Upper lobe of left lung (tissue), 6 donors: ENCODE results near the gene H6PD. TPM values are rescaled to one million over a fixed set of nuclear protein-coding genes. Genes with fewer than 3 reads are reported as not detected.

ENCODE experiments used
- ATAC-seq, 2 donors: fragments of 200-7000 bp; cut with Tn5 transposase; one replicate each; pipeline ENCODE4 v1.9.1; 2022; ENCODE audit warnings: mild to moderate bottlenecking in 2 of 2, moderate library complexity in 2 of 2; ENCODE audit not compliant: low FRiP score in 2 of 2
- DNase-seq, 2 donors: peaks; one replicate each; pipeline ENCODE4 v3.0.0-alpha.2; 2019 to 2020
- H3K27ac ChIP-seq, 4 donors: fragments of 200-600 bp; sonication (generic); one replicate each; pipeline ENCODE4 v1.5.1; 2016 to 2019
- H3K27me3 ChIP-seq, 4 donors: fragments of 200-600 bp; sonication (generic); one replicate each; pipeline ENCODE4 v1.5.1; 2017 to 2019
- H3K36me3 ChIP-seq, 4 donors: fragments of 200-600 bp; sonication (generic); one replicate each; pipeline ENCODE4 v1.5.1; 2016 to 2019
- H3K4me1 ChIP-seq, 4 donors: fragments of 200-600 bp; sonication (generic); one replicate each; pipeline ENCODE4 v1.5.1; 2018 to 2019
- H3K4me3 ChIP-seq, 4 donors: fragments of 200-600 bp; sonication (generic); one replicate each; pipeline ENCODE4 v1.5.1; 2017 to 2019; ENCODE audit warnings: mild to moderate bottlenecking in 2 of 4, moderate library complexity in 1 of 4
- H3K9me3 ChIP-seq, 4 donors: fragments of 200-600 bp; sonication (generic); one replicate each; pipeline ENCODE4 v1.5.1; 2018 to 2019
- CTCF ChIP-seq, 6 experiments: fragments of 450-650 bp in 4 of 6; fragments of 200-600 bp in 2 of 6; sonication (generic) in 2 of 6; IDR thresholded peaks; one replicate each; pipeline ENCODE4 v1.5.1; 2016 to 2019; ENCODE audit warnings: antibody characterized with exemption in 6 of 6
- EP300 ChIP-seq, 4 donors: sonication (generic); formaldehyde crosslinking; IDR thresholded peaks; one replicate each; pipeline ENCODE4 v1.5.1; 2017; ENCODE audit warnings: antibody characterized with exemption in 4 of 4, control low read depth in 2 of 4
- POLR2A ChIP-seq, 4 donors: fragments of 450-650 bp; IDR thresholded peaks; one replicate each; pipeline ENCODE4 v1.5.1; 2016 to 2017; ENCODE audit warnings: antibody characterized with exemption in 4 of 4, mild to moderate bottlenecking in 2 of 4
- POLR2AphosphoS5 ChIP-seq, 2 donors: sonication (generic); formaldehyde crosslinking; IDR thresholded peaks; one replicate each; pipeline ENCODE4 v1.5.1; 2017; ENCODE audit warnings: antibody characterized with exemption in 2 of 2
- WGBS, 2 donors: methylation state at CpG; one replicate each; pipeline ENCODE4 v1.1.5; 2017 to 2018; 5-methylcytosine and 5-hydroxymethylcytosine counted together
- total RNA-seq, 6 donors: library from RNA; depleted of rRNA in 4 of 6; stranded (reverse); fragments of >200 nt in 4 of 6; gene quantifications; one replicate each; pipeline versions ENCODE4 v1.1.0 to v1.2.1, GENCODE V29; 2016 to 2021
- donor health status: DM: no; HTN: no; CAD: no; lungs with moderate emphysema.
- donor health status: DM: no; HTN: yes; CAD: no; lungs with severe emphysema.

The H6PD gene
- total RNA-seq, 6 donors from 2014 or later, result 36.7 to 57.0 (median 44.5) TPM

- DNase-seq (no peak), ATAC-seq (no peak)
- no peaks in the 10 kb centered on the region for H3K36me3 ChIP-seq
- WGBS, 2 donors, result 89 to 91% methylated on average over 6 to 14 of the region's 14 CpGs
- no peak overlapping the region for H3K27ac ChIP-seq
- no peak overlapping the region for H3K4me3 ChIP-seq
- H3K4me1 ChIP-seq, result peaks cover 22 to 48% (median 31%) of the 10 kb centered on the region in 4 donors
- H3K9me3 ChIP-seq, result no peaks in the 10 kb centered on the region
- H3K27me3 ChIP-seq, result no peaks in the 10 kb centered on the region
- TF ChIP-seq EP300 (IDR thresholded peaks at IDR 0.05), result no peak
- no peak for TF ChIP-seq POLR2A (IDR thresholded peaks at IDR 0.05)
- TF ChIP-seq CTCF (IDR thresholded peaks at IDR 0.05), result no peak
- TF ChIP-seq POLR2AphosphoS5 (IDR thresholded peaks at IDR 0.05), result no peak
Observed at GRCh38 chr1:9306006-9306405, 71.4 kb downstream of the H6PD start.

DNA sequence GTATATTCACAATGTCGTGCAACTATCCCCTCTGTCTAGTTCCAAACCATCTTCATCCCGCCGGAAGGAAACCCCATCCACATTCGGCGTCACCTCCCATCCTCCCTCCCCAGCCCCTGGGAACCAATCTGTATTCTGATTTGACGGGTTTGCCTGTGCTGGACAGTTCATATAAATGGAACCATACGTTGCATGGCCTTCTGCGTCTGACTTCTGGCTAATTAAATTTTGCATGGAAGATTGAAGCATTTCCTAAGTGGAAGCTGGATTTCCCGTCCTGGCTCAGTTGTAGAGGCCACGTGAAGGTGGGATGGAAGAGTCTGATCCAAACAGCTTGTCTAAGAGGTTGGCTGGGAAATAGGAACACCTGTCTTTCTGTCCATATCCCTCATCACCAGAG is 72.7 kb downstream of the H6PD start:
- DNase-seq (no peak), ATAC-seq (no peak)
- no peak for TF ChIP-seq POLR2A (IDR thresholded peaks at IDR 0.05)
- TF ChIP-seq CTCF (IDR thresholded peaks at IDR 0.05), result no peak
- no peak for TF ChIP-seq POLR2AphosphoS5 (IDR thresholded peaks at IDR 0.05)
- TF ChIP-seq EP300 (IDR thresholded peaks at IDR 0.05), result no peak
- WGBS, 2 donors, result 87 to 94% methylated on average over 10 of the region's 10 CpGs
- H3K9me3 ChIP-seq, result no peaks in the 10 kb centered on the region
- no peak overlapping the region for H3K4me3 ChIP-seq
- H3K27ac ChIP-seq, result no peak overlapping the region
- no peaks in the 10 kb centered on the region for H3K27me3 ChIP-seq
- H3K36me3 ChIP-seq, result no peaks in the 10 kb centered on the region
- peaks cover 18 to 35% (median 23%) of the 10 kb centered on the region in 4 donors for H3K4me1 ChIP-seq

GRCh38 chr1:9308236-9308785 is 73.7 kb downstream of the H6PD start:
- no peak for ATAC-seq
- Histone ChIP-seq H3K36me3 (no peaks in the 10 kb centered on the region), H3K9me3 (no peaks in the 10 kb centered on the region), H3K27ac (no peak overlapping the region), H3K27me3 (no peaks in the 10 kb centered on the region), H3K4me1 (peaks cover 8 to 29% (median 13%) of the 10 kb centered on the region in 4 donors), H3K4me3 (no peak overlapping the region)
- WGBS, 2 donors, result 83% methylated on average over 6 to 9 of the region's 9 CpGs
- DNase-seq, result no peak
- TF ChIP-seq CTCF (IDR thresholded peaks at IDR 0.05) (no peak), EP300 (IDR thresholded peaks at IDR 0.05) (no peak), POLR2AphosphoS5 (IDR thresholded peaks at IDR 0.05) (no peak), POLR2A (IDR thresholded peaks at IDR 0.05) (no peak)

DNA sequence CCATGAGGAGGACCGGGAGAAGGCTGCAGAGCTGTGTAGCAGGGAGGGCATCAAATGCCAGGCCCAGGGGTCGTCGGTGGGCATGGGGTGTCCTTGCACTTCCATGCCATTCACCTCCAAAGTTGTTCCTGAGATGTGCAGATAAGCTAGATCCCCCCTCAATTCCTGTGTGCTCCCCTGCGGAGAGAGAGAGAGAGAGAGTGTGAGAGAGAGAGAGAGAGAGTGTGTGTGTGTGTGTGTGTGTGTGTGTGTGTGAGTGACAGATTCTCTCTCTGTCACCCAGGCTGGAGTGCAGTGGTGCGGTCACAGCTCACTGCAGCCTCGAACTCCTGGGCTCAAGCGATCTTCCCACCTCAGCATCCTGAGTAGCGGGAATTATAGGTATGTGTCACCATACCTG is 74.5 kb downstream of the H6PD start:
- ATAC-seq, result no peak
- no peaks in the 10 kb centered on the region for H3K9me3 ChIP-seq
- no peaks in the 10 kb centered on the region for H3K36me3 ChIP-seq
- no peak overlapping the region for H3K27ac ChIP-seq
- no peaks in the 10 kb centered on the region for H3K27me3 ChIP-seq
- WGBS, 2 donors, result 90 to 94% methylated on average over 8 of the region's 8 CpGs
- peaks cover under 1 to 26% (median 6%) of the 10 kb centered on the region in 4 donors for H3K4me1 ChIP-seq
- DNase-seq, result no peak
- H3K4me3 ChIP-seq, result no peak overlapping the region
- TF ChIP-seq POLR2AphosphoS5 (IDR thresholded peaks at IDR 0.05) (no peak), CTCF (IDR thresholded peaks at IDR 0.05) (no peak), POLR2A (IDR thresholded peaks at IDR 0.05) (no peak), EP300 (IDR thresholded peaks at IDR 0.05) (no peak)

- H3K4me1 ChIP-seq, result peaks cover 0 to 30% (median 4%) of the 10 kb centered on the region in 4 donors
- ATAC-seq (no peak), DNase-seq (no peak)
Observed at GRCh38 chr1:9309991-9310390, 75.4 kb downstream of the H6PD start.

More at GRCh38 chr1:9309991-9310390, 75.4 kb downstream of the H6PD start:
- no peaks in the 10 kb centered on the region for H3K9me3 ChIP-seq
- no peak for TF ChIP-seq CTCF (IDR thresholded peaks at IDR 0.05)
- no peak for TF ChIP-seq POLR2A (IDR thresholded peaks at IDR 0.05)
- no peak for TF ChIP-seq EP300 (IDR thresholded peaks at IDR 0.05)
- TF ChIP-seq POLR2AphosphoS5 (IDR thresholded peaks at IDR 0.05), result no peak
- no peaks in the 10 kb centered on the region for H3K36me3 ChIP-seq
- H3K27me3 ChIP-seq, result no peaks in the 10 kb centered on the region
- no peak overlapping the region for H3K27ac ChIP-seq
- WGBS, 2 donors, result 93 to 100% methylated on average over 2 to 7 of the region's 7 CpGs
- H3K4me3 ChIP-seq, result no peak overlapping the region
